ENCODE data around the gene PLTP.

DNA sequence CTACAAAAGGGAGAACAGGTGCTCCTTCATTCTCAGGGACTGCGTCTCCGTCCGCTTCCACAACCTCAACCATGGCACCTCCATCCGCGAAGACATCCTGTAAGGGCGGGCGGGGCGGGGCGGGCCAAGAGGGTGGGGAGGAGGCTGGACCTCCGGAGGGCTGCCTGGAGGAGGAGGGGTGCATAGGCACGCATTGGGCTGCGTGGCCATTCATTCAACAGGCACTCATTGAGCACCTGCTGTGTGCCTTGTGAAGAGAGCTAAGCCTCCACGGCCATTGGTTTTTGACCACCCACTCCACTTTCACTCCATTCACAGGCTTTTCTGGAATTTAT, 54.1 kb downstream of the PLTP start:
- TF ChIP-seq CTCF (IDR thresholded peaks at IDR 0.05) (no peak), EP300 (IDR thresholded peaks at IDR 0.05) (no peak), POLR2AphosphoS5 (IDR thresholded peaks at IDR 0.05) (no peak), POLR2A (IDR thresholded peaks at IDR 0.05; ENCODE audit: low read depth) (no peak)
